GM19035 (cell line): ENCODE measurements around the gene GLI3.

Experiments
- ATAC-seq: cut with Tn5 transposase; IDR thresholded peaks from one replicate; pipeline ENCODE4 v1.9.1; 2021; ENCODE audit not compliant: unreplicated experiment

Gene GLI3

GRCh38 chr7:42107484-42108240 lies 129.3 kb downstream of the GLI3 start:
- ATAC-seq: no peak

GRCh38 chr7:42106562-42106961 lies 130.4 kb downstream of the GLI3 start:
- no peak for ATAC-seq

- no peak for ATAC-seq
These were observed 131.3 kb downstream of the GLI3 start for GRCh38 chr7:42105554-42106358.

GRCh38 chr7:42104694-42105093 lies 132.3 kb downstream of the GLI3 start:
- ATAC-seq: no peak

- ATAC-seq: no peak
These were observed 132.8 kb downstream of the GLI3 start for GRCh38 chr7:42104231-42104630.

- no peak for ATAC-seq
These were observed 133.6 kb downstream of the GLI3 start for GRCh38 chr7:42103456-42103855.

- ATAC-seq: no peak
These were observed 134.0 kb downstream of the GLI3 start for GRCh38 chr7:42103020-42103419.

- no peak for ATAC-seq
These were observed 134.7 kb downstream of the GLI3 start for GRCh38 chr7:42102301-42102700.

- ATAC-seq: no peak
These were observed 136.9 kb downstream of the GLI3 start for GRCh38 chr7:42100156-42100508.

GRCh38 chr7:42099470-42100155 lies 137.4 kb downstream of the GLI3 start:
- ATAC-seq: no peak

GRCh38 chr7:42099066-42099465 lies 137.9 kb downstream of the GLI3 start:
- ATAC-seq: no peak

- ATAC-seq: no peak
These were observed 139.3 kb downstream of the GLI3 start for GRCh38 chr7:42097752-42098151.

- no peak for ATAC-seq
These were observed 140.1 kb downstream of the GLI3 start for GRCh38 chr7:42096681-42097561.

GRCh38 chr7:42096268-42096667 lies 140.7 kb downstream of the GLI3 start:
- no peak for ATAC-seq

- no peak for ATAC-seq
These were observed 141.2 kb downstream of the GLI3 start for GRCh38 chr7:42095791-42096190.

GRCh38 chr7:42093349-42093905 lies 143.6 kb downstream of the GLI3 start:
- ATAC-seq: no peak

- no peak for ATAC-seq
These were observed 145.3 kb downstream of the GLI3 start for GRCh38 chr7:42091461-42092291.

- ATAC-seq: no peak
These were observed 146.2 kb downstream of the GLI3 start for GRCh38 chr7:42090806-42091205.

- no peak for ATAC-seq
These were observed 147.0 kb downstream of the GLI3 start for GRCh38 chr7:42090056-42090455.

- no peak for ATAC-seq
These were observed 149.4 kb downstream of the GLI3 start for GRCh38 chr7:42087616-42088015.
